ENCODE results near the gene APBA2. TPM values are rescaled to one million over a fixed set of nuclear protein-coding genes. Genes with fewer than 3 reads are reported as not detected.

The APBA2 gene
- total RNA-seq, 1 experiment from 2014 or later = 0.31 TPM

GRCh38 chr15:29120593-29121368, 235.0 kb downstream of the APBA2 start:
- CTCF ChIA-PET = no interaction called here

GRCh38 chr15:29121369-29121656, 235.5 kb downstream of the APBA2 start:
- Histone ChIP-seq H3K36me3 (ENCODE audit: control insufficient read depth, insufficient read depth, low read length) (no peaks in the 10 kb centered on the region), H3K27me3 (ENCODE audit: control insufficient read depth, insufficient read depth, low read length) (no peaks in the 10 kb centered on the region), H3K27ac (ENCODE audit: low read length) (no peak overlapping the region), H3K4me1 (ENCODE audit: control insufficient read depth, insufficient read depth, low read length) (no peaks in the 10 kb centered on the region), H3K9me3 (ENCODE audit: control insufficient read depth, insufficient read depth, low read depth, low read length) (no peaks in the 10 kb centered on the region), H3K4me3 (ENCODE audit: low read depth in 2 of 2, low read length in 2 of 2) (no peak overlapping the region)
- ATAC-seq (no peak), DNase-seq (ENCODE audit: low read depth, low spot score) (no peak)
- in situ Hi-C loops (cut with HindIII; ENCODE audit: low pct_unique_long_range_greater_than_20kb, low sequenced_read_pairs) (no loop called here), intact Hi-C loops (cut with micrococcal nuclease; ENCODE audit: unreplicated experiment) (no loop called here)
- TF ChIP-seq TCF7L2 (IDR thresholded peaks at IDR 0.05; ENCODE audit: low read depth, low read length) = no peak
- no peak for TF ChIP-seq POLR2AphosphoS5 (IDR thresholded peaks at IDR 0.05; ENCODE audit: low read depth, low read length)
- TF ChIP-seq SIN3A (IDR thresholded peaks at IDR 0.05; ENCODE audit: borderline replicate concordance, insufficient read depth, low read depth, low read length) = no peak
- no peak for TF ChIP-seq REST (IDR thresholded peaks at IDR 0.05; ENCODE audit: insufficient read depth in 1 of 2, low read depth in 2 of 2, low read length in 1 of 2)
- TF ChIP-seq CTCF (IDR thresholded peaks at IDR 0.05) = no peak
- ChIA-PET CTCF (no interaction called here), POLR2A (no interaction called here)
- no TSS peak for BruUV-seq (replicated peaks)

More at GRCh38 chr15:29120593-29121368, 235.0 kb downstream of the APBA2 start:
- H3K36me3 ChIP-seq (ENCODE audit: control insufficient read depth, insufficient read depth, low read length) = no peaks in the 10 kb centered on the region
- intact Hi-C loops (cut with micrococcal nuclease; ENCODE audit: unreplicated experiment) (no loop called here), in situ Hi-C loops (cut with HindIII; ENCODE audit: low pct_unique_long_range_greater_than_20kb, low sequenced_read_pairs) (no loop called here)
- H3K9me3 ChIP-seq (ENCODE audit: control insufficient read depth, insufficient read depth, low read depth, low read length) = no peaks in the 10 kb centered on the region
- no peak overlapping the region for H3K27ac ChIP-seq (ENCODE audit: low read length)
- no TSS peak for BruUV-seq (replicated peaks)
- ATAC-seq (no peak), DNase-seq (ENCODE audit: low read depth, low spot score) (no peak)
- no peak overlapping the region for H3K4me3 ChIP-seq (ENCODE audit: low read depth in 2 of 2, low read length in 2 of 2)
- POLR2A ChIA-PET = no interaction called here
- TF ChIP-seq CTCF (IDR thresholded peaks at IDR 0.05) (no peak), SIN3A (IDR thresholded peaks at IDR 0.05; ENCODE audit: borderline replicate concordance, insufficient read depth, low read depth, low read length) (no peak), TCF7L2 (IDR thresholded peaks at IDR 0.05; ENCODE audit: low read depth, low read length) (no peak), REST (IDR thresholded peaks at IDR 0.05; ENCODE audit: insufficient read depth in 1 of 2, low read depth in 2 of 2, low read length in 1 of 2) (no peak), POLR2AphosphoS5 (IDR thresholded peaks at IDR 0.05; ENCODE audit: low read depth, low read length) (no peak)
- no peaks in the 10 kb centered on the region for H3K4me1 ChIP-seq (ENCODE audit: control insufficient read depth, insufficient read depth, low read length)
- H3K27me3 ChIP-seq (ENCODE audit: control insufficient read depth, insufficient read depth, low read length) = no peaks in the 10 kb centered on the region
